ENCODE measurements around the gene JAG2. TPM values are rescaled to one million over a fixed set of nuclear protein-coding genes. Genes with fewer than 3 reads are reported as not detected.

The JAG2 gene
- polyA plus RNA-seq, 3 donors, result 8.7 to 11.4 (median 10.2) TPM

DNA sequence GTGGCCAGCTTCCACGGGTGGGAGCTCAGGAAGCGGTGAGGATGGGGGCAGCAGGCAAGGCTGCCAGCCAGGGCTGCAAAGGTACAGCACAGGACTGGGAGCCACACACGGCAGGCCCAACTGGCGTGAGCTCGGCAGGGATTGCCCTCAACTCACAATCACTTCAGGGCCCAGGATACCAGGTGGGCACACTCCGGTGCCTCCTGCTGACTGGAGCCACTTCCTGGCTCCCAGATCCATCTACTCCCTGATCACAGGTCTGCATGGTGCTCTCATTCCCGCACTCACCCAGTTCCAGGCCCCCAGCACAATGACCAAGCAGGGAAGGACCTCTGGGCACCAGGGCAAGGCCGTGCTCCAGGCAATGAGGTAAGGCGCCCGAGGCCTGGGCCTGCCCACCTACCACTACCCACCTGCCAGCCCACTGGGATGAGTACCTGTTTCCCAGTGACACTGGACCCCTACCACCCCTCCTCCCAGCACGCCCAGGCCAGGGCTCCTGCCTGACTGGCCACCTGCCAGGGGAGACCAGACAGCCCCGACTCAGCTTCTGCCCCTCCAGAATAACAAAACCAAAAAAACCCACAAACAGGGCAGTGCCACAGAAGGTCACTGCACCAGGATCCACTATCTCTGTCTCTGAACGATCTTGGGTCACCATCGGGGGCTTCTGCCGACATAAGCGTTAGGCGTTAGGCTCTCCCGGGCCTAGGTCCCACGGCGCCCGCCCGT lies 1.8 kb downstream of the JAG2 start:
- no peak for DNase-seq

DNA sequence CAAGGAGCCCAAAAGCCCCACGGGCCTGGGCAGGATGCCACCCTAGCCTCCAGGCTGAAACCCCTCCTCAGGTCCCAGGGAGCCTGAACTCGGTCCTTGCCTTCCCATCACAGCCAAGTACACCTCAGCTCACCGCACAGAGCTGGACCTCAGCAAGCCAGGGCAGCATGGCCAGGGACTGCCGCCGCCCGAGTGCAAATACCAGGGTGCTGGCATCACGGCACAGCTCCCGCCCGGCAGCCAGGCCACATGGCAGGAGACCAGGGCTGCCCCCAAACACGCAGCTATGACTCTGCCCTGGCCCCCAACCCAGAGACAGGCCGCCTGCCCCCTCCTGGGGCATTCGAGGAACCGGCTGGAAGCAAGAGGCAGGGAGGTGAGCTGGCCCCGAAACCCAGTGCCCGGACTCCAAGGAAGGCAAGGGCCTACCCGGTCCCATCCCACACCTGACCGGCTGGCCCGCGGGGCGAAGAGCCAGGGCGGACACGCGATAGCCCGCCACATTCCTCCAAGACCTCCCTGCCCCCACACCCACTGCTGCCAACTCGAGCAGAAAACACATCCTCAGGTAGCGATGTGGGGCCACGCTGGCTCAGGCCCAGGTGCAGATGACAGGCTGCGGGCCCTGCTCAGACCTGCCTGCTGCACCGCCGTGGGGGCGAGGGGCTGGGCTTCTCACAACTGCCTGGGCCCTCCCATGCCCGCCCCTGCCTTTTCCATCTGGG lies 2.7 kb downstream of the JAG2 start:
- no peak for DNase-seq

DNA sequence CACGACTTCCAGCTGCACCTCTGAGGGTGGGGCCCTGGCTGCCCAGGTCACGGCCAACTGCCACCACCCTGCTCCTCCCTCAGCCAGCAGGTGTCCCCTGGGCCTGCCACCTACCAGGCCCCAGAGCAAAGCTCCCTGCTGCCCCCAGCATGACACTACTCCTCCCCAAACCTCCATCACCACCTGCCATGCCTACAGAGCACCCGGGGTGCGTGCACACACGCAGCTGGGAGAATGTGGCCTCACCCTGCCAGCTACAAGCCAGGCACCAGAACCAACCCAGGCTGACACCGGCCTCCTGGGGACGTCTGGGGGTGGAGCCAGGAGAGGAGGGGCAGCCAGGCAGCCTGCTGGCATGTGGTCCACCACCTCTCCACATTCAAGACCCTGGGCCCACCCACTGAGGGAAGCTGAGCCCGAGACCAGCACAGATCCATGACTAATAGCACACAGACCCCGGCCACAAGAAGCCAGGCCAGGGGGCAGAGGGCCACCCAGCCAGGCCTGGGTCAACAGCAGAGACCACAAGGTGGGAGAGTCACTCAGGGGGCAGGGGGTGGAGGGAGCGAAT lies 3.4 kb downstream of the JAG2 start:
- no peak for DNase-seq

DNA sequence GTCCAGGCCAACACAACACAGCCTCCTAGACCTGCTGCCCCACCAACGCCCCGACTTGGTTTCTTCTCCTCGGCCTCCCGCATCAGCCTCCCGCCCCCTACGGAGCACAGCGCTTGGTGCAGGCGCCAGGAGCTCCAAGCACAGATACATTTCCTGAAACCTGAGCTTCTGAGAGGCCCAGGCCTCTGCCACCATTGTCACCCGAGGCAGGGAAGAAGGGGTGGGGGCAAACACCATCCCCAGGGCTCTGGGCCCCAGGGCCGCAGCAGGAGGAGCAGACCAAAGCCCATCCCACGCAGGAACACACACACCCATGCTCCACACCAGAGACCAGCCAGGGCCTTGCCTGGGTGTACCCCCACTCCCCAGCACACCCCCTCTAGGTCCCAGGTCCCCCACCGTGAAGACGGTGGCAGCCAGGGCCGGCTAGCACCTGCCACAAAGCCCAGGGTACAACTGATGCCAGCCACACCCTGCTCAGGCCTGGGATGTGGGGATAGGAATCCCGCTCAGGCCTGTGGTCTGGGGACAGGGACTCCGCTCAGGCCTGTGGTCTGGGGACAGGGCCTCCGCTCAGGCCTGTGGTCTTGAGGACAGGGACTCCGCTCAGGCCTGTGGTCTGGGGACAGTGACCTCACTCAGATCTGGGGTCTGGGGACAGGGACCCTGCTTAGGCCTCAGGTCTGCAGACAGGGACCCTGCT lies 5.4 kb downstream of the JAG2 start:
- DNase-seq, result no peak

DNA sequence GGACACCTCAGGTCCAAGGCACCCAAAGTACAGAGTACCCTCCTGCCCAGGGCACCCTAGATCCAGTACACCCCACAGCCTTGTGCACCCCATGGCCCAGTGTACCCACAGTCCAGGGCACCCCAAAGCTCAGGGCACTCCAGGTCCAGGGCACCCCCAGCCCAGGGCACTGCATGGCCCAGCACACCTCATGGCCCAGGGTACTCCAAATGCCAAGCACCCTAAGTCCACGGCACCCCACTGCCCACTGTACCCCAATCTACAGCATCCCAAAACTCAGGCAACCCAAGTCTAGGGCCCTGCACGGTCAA lies 6.0 kb downstream of the JAG2 start:
- no peak for DNase-seq

DNA sequence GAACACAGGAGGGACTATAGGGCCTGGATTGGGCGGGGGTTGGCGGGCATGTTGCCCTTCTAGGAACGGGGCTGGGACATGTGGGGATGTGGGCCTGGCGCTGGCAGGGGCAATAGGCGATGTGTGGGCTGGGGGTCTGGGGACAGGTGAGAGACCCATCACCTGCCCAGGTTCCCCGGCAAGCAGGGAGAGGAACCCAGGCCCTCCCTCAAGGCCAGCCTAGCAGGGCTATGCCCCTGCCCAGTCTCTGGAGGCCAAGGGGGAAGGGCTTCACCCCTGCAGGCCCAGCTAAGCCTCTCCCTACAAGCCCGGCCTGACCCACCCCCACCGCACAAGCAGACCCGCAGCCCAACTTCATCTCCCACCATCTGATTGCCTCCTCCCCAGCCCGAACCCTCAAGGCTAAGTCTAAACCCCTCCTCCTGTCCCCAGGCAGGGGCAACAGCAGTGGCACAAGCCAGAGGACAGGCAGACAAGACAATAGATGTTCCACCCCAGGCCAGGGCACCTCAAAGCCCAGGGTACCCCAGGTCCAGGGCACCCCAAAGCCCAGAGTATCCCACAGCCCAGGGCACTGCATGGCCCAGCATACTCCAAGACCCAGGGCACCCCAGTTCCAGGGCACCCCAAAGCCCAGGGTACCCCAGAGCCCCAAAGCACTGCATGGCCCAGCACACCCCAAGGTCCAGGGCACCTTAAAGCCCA lies 6.5 kb downstream of the JAG2 start:
- DNase-seq, result no peak

DNA sequence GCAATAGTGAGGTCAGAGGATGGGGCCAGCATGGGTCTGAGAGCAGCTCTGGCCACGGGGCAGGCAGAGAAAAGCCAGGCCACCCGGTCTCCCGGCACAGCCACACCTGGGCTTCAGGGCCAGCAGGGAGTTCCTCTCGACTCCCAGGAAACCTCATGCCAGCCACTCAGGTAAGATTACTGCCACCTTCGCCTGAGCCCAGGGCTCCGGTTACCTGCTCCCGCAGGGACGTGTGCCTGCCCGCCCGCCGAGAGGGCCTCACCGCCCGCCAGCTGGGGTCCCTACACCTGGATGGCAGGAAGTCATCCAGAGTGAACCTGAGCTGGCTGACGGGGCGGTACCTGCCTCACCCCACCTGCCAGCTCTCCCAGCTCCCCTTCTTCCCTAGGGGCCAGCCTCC lies 7.3 kb downstream of the JAG2 start:
- no peak for DNase-seq

DNA sequence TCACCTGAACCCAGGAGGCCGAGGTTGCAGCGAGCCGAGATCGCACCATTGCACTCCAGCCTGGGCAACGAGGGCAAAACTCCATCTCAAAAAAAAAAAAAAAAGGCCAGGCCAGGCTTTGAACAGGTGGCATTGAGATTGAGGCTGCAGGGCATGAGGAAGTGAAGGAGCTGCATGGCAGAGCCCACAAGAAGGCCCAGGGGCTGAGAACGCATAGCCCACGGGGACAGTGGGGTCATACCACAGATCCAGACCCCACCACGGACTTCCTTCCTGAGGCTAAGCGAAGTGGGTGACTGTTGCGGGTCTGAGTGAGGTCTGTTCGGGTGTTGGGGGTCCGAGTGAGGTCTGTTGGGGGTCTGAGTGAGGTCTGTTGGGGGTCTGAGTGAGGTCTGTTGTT lies 7.8 kb downstream of the JAG2 start:
- DNase-seq, result no peak

DNA sequence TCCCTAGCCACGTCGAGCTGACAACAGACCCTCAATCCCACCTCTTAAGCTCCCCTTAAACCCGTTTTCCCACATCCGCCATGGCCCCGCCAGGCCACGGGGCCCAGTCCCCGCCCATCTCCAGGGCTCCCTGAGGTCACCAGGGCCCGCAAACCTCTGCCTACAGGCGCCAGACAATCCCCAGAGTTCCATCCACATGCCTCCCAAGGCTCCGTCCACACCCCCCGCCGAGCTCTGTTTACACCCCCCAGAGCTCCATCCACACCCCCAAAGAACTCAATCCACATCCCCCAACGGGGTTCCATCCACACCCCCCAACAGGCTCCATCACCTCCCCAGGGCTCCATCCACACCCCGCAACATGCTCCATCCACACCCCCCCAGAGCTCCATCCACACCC lies 9.2 kb downstream of the JAG2 start:
- no peak for DNase-seq

DNA sequence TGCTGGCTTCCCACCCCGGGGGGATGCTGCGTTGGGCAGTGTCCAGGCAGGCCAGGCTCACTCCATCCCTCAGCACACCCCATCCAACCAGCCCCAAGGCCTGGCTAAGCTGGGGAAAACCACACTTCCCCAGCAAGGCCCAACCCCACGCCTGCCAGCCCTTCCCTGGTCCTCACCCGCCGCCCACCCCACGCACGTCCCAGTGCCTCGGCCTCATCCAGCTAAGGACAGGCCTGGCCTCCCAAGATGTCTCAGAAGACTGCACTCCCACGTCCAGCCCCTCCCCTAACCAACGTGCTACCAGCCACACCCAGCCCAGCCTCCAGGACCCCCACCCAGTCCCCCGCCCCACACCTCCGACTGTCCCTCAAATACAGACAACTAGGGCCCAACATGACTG lies 9.8 kb downstream of the JAG2 start:
- no peak for DNase-seq

DNA sequence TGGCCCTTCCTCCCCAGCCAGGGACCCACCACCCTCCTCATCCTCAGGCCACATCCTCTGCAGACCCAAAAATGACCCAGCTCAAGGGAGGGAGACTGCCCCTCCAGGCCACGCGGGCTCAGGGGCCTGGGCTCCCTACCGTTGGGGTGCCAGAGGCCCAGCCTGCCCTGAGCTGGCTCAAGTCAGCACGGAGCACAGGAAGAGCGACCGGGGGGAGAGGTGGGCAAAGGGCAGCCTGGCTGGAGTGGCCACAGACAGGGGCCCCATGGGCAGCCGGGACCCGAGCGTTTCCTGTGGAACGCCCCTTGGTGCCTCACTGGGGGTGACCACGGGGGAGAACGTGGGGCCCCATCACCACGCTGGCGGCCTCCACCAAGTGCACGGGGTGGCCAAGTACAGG lies 10.7 kb downstream of the JAG2 start:
- DNase-seq, result no peak

DNA sequence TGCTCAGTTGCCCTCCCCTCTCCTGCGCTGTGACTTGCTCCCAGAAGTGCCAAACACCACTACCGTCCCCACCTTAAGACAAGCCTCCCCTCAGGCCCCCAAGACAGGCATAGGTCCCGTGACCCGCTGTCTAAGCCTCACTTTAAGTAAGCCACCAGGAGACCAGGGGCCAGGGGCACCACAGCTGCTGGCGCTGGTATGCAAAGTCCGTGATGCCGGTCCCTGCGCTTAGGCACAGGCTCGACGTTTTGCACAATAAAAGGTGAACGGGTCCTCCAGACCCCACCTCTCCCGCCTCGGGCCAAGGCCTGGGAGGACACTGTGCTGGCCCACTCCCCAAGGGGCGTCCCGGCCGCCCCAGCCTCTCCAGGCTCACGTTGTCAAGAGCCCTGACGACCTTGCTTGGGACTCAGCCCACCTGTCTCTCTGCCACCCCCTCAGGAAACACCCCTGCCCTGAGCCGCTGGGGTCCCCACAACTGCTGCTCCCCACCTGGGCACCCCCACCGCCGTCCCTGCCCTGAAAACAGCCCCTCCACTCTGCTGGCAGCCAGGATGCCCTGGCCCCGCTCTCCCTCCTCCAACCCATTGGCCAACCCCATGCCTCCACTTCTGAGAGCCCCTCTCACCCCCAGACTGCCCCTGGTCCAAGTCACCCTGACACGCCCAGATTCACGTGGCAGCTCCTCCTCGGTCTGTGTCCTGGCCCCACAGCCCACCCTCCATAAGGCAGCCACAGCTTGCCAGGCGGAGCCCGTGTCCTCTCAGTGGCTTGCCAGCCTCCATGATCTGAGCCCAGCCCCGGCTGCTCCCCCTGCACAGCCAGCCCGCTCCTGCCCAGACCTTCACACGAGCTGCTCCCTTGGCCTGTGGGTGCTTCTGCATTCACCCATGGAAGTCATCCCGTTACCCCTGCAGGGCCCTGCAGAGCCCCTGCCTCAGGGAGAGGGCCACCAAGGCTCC lies 11.9 kb downstream of the JAG2 start:
- DNase-seq, result no peak

DNA sequence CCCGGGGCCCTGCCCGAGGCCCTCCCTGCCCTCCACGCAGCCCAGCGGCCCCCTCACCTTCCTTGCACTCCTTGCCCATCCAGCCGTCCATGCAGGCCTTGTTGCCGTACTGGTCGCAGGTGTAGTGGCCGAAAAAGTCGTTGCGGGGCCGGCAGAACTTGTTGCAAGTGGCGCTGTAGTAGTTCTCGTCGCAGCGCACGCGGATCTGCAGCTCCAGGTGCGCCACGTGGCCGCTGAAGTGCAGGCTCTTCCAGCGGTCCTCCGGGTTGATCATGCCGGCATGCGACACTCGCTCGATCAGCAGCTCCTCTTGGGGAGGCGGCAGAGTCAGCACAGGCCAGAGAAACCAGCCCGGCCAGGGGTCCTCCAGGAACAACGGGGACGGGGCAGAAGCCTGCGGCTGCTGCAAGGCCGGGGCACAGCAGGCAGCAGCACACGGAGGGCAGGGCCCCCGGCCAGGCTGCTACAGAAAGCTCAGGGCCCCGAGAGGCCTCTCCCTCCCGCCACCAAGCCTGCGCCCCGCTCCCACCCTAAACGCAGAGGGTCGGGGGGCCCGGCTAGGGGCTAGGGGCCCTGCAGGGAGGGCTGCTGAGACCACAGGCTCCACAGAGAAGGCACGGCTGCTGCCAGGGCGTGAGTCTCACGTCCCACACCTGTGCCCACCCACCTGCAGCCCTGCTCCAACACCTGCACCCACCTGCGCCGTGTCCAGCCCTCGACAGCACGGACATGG lies 12.7 kb downstream of the JAG2 start:
- DNase-seq, result no peak

DNA sequence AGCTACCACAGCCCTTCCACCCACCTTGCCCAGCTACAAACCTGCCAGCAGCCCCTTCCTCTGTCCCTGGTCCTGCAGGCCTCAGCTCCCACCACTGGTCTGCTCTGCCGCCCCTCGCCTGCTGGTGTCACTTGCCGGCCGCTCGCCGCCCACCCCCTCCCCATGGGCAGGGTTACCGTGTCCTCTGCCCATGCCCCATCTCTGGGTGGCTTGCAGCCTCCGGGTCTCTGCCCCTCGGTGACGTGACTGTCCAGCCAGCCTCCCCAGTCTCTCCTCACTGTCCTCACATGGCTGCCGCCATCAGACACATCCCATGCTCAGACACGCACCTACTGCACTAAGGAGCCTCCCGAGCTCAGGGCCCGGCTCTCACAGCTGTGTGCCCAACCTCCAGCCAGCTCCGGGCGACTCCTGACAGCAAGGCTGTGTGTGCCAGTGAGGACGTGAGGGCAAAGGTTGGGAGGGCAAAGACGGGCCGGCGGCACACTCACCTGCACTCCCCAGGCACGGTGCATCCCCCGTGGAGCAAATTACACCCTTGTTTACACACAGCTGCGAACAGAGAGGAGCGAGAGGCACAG lies 13.4 kb downstream of the JAG2 start:
- DNase-seq, result no peak

DNA sequence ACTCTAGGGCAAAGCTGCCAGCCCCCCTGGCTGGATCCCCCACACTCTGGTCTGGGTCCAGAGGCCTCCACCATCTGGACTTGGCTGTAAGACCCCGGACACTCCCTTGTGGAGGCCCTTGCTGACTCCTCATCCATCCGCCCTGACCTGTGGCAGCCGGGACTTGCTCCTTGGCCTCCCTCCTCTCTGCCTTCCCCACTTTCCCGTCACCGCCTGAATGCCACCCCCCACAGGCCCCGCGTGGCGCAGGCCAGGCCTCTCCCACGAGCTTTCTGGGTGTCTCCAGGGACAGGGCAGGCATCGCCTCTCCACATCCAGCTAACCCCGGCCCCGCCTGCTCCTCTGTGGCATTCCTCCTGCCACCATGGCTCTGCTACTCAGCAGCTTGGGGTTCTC lies 14.1 kb downstream of the JAG2 start:
- no peak for DNase-seq

DNA sequence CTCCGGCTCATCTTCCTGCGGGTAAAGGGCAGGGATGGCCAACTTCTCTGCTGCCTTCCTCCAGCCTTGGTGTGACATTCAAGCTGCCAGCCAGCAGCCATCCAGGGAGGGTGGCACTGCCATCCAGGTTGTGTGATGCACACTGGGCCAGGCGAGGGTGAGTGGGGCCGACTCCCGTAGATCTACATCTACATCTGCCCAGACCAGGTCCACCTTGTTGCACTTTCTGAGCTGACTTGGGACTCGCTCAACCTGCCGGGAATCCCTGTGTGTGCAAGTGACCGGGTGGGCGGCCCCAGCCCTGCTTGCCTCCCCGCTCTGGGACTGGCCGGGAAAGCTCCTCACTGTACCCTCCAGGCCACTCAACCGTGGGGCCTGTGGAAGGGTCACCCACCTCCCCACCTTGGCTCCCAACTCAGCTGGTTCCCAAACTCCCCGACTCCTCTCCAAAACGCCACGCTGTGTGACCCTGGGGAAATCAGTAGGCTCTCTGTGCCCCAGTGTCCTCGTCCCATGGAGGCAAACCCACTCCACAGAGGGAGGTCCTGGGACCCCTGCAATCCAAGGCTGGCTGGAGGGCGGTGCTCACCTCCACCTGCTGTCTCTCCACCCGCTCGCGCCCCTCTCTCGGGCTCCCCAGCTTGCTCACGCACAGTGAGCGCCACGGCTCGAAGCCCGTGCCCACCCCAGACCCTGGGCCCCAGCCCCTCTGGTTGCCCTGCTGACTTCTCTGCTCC lies 14.7 kb downstream of the JAG2 start:
- no peak for DNase-seq

DNA sequence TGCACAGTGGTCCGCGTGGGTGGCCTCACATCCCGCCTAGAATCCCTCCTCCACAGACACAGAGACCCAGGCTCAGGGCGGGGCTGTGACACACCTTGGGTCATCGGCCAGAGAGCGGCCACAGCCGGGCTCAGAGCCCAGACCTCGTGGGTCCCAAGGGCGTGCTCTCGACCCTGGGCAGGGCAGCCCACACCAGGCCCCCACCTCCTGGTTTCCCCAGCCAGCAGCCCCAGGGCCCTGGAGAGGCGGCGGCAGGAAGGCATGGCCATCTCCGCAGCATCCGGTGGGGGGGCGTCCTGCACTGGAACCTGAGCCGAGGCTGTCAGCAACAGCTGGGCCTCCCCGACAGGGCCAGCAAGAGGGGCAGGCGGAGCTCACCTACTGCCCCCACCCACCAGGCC lies 15.2 kb downstream of the JAG2 start:
- no peak for DNase-seq

DNA sequence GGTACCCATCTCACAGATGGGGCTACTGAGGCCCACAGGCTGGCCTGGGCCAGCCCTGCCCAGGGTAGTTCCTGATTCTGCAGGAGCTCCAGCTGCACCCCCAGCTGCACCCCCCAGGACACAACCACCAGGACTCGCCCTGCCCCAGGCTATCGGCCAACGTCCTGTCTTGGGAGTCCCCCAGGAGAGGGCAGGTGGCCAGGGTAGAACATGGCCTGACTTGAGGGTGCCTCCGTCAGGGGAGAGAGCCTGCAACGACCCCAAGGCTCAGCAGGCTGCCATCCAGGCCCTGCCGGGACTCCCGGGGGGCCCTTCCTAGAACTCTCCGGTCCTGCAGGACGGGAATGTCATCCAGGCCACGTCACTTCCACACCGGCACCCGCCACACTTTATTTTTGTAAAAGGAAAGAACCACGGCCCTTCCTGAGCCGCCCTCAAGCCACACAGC lies 15.8 kb downstream of the JAG2 start:
- DNase-seq, result no peak

Measured in renal pelvis (tissue), 4 donors.